HG03159 (cell line): Measurements from ENCODE around the gene KCNK3.
"Not testable (repeated sequence)": the region's sequence is repeated elsewhere in the genome, so short reads cannot be mapped to it uniquely, and the experiment has no call there.

Experiments used
- ATAC-seq: cut with Tn5 transposase; IDR thresholded peaks from one replicate; pipeline ENCODE4 v1.9.1; 2021; ENCODE audit warnings: mild to moderate bottlenecking, moderate library complexity; ENCODE audit not compliant: unreplicated experiment

KCNK3 gene

DNA sequence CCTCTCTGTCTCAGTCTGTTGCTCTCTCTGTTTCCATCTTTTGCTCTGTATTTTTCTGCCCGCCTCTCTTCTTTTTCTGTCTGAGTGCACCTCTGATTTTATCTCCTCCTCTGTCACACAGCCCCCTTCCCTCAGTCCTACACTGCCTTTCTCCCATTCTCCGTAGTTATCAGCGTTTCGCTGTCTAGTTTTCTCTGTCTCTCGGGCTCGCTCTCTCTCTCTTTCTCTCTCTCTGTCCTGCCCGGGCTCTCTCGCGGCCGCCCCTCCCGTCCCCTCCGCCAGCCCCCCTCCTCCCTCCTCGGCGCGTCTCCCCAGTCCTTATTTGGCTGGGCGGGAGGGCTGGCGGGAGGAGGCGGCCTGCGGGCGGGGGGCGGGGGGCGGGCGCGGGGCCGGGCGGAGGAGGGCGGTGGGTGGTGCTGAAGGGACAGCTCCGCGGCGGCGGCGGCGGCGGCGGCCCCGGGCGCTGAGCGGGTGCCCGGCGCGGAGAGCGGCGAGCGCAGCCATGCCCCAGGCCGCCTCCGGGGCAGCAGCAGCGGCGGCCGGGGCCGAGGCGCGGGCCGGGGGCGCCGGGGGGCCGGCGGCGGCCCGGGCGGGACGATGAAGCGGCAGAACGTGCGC is at the start of gene KCNK3:
Gene KCNK3 (plus strand): TSS at position 444 of the 618 bp plus-strand sequence. CDS start 154 bp downstream, at position 598.
- ATAC-seq, result no peak

- ATAC-seq, result no peak
Observed at GRCh38 chr2:26644188-26644835, 48.2 kb upstream of the KCNK3 start.

DNA sequence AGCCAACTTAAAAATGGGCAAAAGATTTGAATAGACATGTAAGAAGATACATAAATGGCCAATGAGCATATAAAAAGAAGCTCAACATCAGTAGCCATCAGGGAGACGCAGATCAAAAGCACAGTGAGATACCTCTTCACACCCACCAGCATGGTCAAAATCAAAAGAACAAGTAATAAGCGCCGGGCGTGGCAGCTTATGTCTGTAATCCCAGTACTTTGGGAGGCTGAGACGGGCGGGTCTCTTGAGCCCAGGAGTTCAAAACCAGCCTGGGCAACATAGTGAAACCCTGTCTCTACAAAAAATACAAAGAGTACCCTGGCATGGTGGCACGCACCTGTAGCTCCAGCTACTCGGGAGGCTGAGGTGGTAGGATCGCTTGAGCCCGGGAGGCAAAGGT is 46.8 kb upstream of the KCNK3 start:
- no peak for ATAC-seq

DNA sequence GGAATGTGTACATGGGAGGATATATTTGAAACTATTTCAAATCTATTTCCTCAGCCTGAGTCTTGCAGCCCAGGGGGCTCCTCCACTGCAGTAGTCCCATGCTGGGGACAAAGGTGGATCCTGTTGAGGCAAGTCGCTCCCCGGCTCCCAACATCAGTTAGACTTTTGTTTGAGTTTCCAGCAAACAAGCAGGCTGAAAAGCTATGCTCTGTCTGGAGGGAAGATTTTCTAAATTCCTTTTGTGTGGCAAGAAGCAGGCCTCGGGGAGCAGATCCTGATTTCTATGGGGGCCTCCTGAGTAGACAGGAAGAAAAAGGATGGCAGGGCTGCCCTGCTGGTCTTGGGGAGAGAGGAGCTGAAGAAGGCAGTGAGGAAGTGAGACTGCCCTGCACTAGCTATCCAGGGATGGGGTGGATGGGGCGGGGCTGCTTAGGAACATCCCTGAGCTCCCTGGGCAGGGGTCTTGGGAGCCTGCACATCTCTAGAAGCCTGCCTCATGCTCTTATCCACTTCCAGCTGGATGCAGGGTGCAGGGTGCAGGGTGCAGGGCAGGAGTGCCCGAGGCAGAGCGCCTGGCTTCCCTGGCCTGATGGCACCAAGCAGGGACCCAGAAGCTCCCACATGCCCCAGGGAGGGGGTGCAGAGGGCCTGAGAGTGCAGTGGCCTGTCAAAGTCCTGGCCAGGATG is 45.4 kb upstream of the KCNK3 start:
- no peak for ATAC-seq

DNA sequence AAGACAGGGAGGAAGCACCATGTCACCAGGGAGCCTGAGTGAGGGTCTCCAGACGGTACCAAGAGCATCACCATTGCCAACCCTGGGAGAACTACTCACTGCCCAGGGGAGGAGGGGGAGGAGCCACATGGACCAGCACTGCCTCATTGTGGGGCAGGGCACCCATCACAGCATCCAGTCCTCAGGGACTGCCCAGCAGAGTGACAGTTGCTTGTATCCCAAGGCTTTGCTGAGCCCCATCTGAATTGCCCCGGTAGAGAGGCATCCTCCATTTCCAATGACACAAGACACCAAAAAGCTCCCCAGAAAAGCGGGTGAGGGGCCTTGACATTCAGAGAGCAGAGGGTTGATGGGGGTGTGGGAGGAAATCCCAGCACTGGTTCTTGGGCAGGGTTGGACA is 44.5 kb upstream of the KCNK3 start:
- ATAC-seq, result no peak

- no peak for ATAC-seq
Observed at GRCh38 chr2:26648516-26648915, 44.0 kb upstream of the KCNK3 start.

GRCh38 chr2:26649322-26649721 is 43.2 kb upstream of the KCNK3 start:
- ATAC-seq, result no peak

GRCh38 chr2:26649992-26650712 is 42.4 kb upstream of the KCNK3 start:
- no peak for ATAC-seq

GRCh38 chr2:26650713-26651469 is 41.6 kb upstream of the KCNK3 start:
- ATAC-seq, result no peak

- no peak for ATAC-seq
Observed at GRCh38 chr2:26651470-26651771, 41.1 kb upstream of the KCNK3 start.

DNA sequence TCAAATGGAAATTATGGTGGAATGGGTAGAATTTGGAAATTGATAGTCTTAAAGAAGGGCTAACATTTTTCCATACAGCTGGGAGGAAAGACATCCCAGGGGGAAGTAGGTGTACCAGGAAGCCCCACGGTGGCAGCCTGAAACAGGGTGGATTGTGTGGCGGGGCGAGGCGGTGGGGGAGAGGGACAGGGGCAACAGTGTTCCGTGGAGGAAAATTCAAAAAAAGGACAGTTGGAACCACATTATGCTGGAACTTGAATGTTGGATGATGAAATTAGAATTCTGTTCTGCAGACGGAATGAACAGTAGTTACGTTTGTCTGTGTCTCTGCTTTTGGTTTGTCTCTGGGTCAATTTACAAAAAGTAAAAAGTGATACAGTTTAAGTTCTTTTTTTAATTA is 40.7 kb upstream of the KCNK3 start:
- ATAC-seq, result no peak

- ATAC-seq, result no peak
Observed at GRCh38 chr2:26652361-26653041, 40.0 kb upstream of the KCNK3 start.

DNA sequence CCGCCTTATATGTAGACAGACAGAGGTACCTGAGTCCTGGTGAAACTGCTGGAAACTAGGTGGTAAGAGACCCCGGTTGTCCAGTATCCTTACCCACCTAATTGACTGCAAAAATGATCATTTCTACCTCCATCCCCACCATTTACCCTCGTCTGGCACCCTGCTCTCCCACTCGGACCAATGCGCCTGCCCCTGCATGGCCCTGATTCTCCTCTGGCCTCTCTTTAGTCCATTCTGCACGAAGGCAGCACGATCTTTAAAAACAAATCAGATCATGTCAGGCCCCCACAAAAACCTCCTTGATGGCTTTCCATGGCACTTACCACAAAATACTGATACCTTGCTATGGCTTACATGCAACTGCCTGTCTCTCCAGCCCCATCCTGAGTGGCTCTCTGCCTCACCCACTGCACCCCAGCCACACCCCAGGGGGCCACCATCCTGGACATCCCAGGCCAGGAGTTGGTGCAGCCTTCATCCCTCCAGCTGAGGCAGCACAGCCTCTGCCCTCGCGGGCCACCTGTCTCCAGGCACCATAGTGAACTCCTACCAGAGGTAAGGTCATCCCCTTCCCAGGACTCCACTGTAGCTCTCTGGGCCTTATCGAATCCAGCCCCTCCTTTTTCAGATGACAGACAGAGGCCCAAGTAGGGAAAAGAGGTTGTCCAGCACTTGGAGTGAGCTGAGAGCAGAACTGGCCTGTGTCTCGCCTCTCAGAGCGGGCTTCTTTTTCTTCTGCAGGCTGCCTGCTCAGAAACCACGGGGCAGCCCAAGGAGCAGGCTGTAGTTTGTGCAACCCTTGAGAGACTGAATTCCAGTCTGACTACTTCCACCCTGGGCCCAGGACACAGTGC is 39.1 kb upstream of the KCNK3 start:
- ATAC-seq, result no peak

DNA sequence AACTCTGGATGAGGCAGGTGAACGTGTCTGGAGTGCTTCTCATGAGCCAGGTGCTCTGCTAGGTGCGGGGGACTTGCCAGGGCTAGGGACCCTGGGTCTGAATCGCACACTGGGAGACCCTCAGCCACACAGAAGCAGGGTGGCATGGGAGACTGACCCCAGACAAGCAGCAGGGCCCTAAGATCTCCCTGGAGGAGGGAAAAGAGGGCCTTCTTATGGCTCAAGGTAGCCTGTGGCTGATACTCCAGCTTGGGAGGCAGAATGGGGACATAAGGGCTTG is 38.5 kb upstream of the KCNK3 start:
- ATAC-seq, result no peak

- ATAC-seq, result not testable (repeated sequence)
Observed at GRCh38 chr2:26655120-26655519, 37.4 kb upstream of the KCNK3 start.

DNA sequence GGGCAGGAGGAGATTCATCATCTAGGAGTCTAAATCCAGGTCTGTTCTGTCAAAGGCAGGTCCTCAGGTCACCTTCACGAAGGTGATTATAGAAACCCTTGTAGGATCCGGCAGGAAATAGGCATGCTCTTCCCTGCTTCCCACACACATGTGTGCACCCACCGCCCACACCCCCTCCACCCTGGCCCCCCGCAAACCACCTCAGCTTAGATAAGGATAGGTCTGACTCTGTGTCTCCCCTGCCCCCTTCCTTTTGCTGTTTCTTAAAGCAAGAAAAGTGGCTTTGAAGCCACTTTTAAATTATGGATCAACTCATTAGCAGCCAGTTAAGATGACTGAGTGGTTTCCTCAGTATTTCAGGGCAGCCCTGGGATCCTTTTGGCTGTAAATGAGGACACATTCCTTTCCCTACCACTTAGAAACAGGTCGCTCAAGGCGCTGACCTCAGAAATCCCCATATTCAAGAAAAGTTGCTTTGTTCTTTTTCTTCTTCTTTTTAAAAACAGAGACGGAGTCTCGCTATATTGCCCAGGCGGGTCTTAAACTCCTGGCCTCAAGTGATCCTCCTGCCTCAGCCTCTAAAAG is 36.8 kb upstream of the KCNK3 start:
- ATAC-seq, result no peak

DNA sequence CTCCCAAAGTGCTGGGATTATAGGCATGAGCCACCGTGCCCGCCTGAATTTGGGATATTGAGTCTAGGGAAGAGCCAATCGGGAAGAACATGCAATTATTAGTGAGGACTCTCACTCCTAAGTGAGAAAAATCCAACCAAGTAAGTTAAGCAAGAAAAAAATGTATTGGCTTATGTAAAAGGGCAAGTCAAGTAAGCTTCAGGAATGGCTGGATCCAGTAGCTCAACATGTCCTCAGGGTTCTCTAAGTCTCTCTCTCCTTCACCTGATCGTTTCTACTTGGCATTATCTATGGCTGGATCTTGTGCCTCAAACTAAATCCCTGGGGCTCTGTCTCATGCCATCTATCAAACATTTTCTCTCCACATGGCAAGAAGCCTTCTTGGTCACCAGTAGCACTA is 35.3 kb upstream of the KCNK3 start:
- ATAC-seq, result no peak

DNA sequence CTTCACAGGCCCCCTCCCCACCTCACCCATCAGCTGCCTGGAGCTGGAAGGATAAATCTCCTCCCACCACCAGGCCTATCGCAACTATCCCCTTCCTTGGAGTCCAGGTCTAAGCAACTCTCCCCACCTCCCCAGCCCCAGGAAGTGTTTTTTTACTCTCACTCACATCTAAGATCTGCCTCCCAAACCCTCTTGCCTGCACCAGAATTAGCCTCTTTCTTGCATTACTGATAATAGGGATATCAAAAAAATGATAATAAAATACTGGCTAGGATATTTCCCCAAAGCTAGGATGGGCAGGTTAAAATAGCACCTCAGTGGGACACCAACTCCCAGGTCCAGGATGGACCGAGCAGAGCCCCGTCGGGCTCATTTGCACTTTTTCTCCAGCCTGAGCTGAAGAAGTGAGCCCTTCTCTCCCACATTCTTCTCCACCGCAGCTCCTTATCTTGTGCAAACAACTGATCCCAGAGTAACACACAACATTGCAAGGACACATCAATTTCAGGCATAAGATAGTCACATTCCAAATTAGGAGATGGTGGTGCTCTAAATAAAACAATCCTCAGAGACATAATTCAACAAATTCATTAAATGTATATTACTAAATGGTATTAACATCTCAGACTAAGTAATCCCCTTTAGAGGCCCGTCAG is 33.7 kb upstream of the KCNK3 start:
- ATAC-seq, result no peak

GRCh38 chr2:26660363-26660962 is 32.1 kb upstream of the KCNK3 start:
- ATAC-seq, result no peak
